HG02759 (cell line): ENCODE data around the gene MKS1.

ENCODE experiments used
- ATAC-seq: cut with Tn5 transposase; IDR thresholded peaks from one replicate; pipeline ENCODE4 v1.9.1; 2021; ENCODE audit warnings: mild to moderate bottlenecking, moderate library complexity; ENCODE audit not compliant: unreplicated experiment

MKS1 gene

DNA sequence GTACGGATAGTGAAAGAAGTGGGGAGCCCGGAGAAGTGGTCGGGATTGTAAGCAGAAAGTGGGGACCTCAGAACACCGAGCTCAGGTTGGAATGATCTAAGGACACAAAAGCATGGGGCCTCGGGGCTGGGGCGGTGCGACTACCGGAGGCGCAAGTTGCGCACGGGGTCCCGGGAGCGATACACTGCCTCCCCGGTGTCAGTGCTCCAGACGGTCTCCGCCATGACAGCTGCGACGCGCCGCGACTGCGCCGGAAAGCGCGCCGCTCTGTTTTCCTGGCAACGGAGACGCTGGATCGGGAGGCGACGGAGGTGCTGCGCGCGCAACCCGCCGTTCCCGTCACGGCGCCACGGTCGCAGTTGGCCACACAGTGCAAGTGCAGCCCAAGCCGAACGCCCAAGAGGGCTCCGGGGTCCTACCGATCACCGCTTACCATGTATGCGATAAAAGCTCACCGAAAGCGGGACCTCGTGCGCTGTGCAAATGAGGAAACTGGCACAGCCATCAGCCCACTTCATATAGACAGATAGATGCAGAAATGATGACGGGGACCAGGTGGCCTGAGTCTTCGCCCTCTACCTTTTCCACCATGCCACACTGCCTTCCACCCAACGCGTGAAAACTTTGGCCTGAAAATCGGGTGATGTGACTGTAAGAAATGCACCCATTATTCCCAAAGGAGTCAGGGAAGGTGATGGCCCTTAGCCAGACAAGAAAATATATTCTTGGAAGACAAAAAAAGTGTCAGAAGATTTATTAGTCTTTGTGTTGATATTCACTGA is at the start of gene MKS1:
Gene MKS1, minus strand, starts transcription at position 249 of the 782 bp plus-strand sequence. Its CDS starts 25 bp downstream, at position 224.
- ATAC-seq: peak; percentile 97

DNA sequence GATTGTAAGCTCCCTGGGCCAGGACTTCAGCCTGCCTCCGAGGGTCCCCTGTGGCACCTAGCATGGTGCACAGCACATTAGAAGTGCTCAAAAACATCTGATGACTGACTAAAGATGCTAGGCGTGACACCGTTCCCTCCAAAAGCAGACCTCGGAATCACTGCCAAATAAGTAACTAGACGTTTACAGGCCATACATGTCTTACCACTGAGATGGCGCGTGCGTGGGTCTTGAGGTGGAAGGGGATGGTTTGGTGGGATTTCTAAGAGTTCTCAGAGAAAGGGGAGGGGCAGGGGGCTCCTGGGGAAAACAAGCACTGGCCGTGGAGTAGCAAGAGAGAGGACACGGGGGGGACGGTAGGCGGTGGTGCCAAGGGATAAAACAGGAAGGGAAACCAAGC is 49.3 kb upstream of the MKS1 start:
- ATAC-seq: no peak

DNA sequence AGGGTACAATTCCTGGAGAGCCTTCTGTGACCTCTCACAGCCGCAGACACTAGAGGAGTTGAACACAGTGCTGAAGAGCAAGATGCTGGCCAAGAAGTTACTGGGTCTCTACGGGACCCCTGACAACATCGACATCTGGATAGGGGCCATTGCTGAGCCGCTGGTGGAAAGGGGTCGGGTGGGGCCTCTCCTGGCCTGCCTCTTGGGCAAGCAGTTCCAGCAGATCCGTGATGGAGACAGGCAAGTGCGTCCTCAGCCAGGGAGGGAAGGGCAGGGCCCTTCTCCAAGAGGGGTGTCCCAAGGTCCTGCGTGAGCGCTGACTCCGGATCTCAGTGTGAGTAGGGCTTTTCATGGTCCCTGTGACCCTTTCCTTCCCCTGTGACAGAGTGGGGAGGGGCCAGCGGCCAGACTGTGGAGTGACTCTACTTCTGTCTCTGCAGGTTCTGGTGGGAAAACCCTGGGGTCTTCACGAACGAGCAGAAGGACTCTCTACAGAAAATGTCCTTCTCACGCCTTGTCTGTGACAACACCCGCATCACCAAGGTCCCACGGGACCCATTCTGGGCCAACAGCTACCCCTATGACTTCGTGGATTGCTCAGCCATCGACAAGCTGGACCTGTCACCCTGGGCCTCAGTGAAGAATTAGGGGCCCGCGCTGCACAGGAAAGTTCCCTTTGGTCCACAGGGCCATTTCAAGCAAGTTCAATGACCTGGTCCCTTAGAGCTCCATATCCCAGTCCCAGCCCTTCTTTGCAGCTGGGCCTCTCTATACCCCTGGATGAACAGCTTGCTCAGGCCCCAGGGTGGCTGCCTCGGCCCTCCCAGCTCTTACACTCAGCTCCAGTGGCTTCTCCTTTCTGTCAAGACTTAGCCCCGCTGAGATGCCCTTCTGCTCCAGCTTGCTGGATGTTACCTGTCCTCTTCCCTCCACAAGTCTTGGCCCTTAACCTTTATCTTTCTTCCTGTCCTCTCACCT is 48.6 kb upstream of the MKS1 start:
- no peak for ATAC-seq

DNA sequence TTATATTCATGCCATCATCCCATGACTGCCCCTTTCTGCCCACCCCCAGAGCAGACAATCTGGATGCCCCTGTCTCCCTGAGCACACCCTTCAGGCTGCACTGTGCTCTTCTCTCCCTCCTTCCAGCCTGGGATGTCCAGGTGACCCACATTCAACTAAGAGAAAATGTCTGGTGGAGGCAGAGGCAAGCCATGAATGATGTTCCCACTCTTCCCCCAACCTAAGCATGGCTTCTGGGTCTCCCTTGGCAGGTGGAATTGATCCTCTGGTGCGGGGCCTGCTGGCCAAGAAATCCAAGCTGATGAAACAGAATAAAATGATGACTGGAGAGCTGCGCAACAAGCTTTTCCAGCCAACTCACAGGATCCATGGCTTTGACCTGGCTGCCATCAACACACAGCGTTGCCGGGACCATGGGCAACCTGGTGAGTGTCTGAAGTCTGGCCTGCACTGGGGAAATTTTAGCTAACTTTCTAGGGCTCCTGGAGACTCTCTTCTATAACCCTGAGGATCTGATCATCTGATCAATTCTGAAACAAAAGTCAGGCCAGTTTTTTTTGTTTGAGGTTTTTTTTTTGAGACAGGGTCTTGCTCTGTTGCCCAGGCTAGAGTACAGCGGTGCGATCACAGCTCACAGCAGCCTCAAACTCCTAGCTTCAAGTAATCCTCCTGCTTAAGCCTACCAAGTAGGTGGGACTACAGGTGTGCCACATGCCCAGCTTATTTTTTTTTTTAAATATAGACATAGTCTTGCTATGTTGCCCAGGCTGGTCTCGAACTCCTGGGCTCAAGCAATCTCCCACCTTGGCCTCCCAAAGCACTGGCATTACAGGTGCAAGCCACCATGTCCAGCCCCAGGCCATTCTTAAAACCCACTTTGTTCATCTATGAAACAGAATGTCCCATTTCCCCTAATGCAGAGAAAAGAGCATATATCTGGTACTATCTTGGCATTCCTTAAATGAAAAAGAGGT is 47.1 kb upstream of the MKS1 start:
- ATAC-seq: no peak

DNA sequence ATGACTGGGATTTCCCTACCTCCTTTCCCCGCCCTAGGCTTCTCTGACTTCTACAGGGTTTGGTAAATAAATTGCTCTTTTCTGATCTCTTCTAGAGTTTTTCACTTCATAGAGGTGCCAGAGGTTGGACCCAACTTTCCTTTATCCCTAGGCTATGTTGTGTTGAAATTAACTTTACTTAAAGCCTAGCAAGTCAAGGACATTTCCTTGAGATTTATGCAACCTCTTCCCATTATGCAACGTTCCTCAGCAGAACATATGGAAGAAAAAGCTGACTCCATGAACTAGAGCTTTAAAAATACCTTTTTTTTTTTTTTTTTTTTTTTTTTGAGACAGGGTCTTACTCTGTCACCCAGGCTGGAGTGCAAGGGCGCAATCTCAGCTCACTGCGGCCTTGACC is 46.2 kb upstream of the MKS1 start:
- no peak for ATAC-seq

DNA sequence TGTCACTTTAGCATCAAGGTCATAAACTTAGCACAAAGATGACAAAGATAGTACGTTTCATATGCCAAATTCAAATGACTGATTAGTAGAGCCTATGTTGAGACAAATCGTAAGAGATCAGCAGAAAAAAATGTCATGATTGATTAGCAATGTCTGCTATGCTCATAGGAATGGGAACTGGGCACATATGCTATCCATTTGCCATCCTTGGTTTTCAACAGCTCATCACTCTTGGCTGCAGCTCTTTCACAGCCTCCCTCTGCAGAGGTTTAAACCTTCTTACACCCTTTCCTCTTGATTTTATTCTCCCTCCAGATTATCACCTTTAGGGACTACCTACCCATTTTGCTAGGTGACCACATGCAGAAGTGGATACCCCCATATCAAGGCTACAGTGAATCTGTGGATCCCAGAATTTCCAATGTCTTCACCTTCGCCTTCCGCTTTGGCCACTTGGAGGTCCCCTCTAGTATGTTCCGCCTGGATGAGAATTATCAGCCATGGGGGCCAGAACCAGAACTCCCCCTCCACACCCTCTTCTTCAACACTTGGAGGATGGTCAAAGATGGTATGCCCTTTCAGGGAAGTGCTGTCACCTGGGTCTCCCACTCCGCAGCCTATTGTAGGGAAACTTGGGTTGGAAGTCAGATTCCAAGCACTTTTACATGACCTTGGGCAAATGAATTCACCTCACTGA is 45.5 kb upstream of the MKS1 start:
- no peak for ATAC-seq

DNA sequence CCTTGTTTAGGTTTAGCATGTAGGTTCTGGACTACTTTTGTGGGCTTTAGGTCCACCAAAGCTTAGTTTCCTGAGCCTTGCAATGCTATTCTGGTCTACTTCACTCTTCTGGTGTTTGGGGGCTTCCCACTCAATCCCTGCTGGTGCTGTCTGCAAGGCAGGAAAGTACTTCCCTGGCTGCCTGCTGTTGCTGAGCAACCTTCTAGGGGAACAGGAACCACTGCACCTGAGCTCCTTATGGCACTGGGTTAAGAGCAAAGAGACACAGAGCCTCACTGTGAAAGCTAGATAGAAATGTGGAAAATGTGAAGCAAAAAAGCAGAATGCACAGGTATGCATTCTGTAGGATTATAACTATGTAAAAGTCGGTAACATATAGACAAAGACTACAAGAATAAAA is 44.7 kb upstream of the MKS1 start:
- no peak for ATAC-seq

DNA sequence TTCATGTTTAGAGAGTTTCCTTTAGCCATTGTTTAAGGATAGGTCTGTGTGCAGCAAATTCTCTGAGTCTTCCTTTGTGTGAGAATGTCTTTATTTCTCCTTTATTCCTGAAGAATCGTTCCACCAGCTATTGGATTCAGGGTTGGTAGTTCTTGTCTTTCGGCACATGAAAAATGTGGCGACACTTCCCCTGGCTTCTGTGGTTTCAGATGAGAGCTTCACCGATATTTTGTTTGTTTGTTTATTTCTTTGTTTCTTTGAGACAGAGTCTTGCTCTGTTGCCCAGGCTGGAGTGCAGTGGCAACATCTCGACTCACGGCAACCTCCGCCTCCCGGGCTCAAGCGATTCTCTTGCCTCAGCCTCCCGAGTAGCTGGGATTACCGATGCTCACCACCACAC is 43.1 kb upstream of the MKS1 start:
- no peak for ATAC-seq

DNA sequence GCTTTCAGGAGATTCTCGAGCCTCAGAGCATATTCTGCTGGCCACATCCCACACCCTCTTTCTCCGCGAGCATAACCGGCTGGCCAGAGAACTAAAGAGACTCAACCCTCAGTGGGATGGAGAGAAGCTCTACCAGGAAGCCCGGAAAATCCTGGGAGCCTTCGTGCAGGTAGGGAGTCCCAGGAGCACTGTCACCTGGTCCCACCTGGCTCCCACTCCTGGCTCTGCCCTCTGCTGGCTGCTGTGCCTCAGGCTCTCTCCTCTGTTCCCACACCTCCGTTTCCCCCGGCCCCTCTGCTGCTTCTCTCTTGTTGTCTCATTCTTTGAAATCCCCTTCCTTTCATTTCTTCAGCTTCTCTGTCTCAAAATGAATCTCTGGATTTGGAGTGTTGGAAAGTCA is 35.7 kb upstream of the MKS1 start:
- ATAC-seq: no peak

DNA sequence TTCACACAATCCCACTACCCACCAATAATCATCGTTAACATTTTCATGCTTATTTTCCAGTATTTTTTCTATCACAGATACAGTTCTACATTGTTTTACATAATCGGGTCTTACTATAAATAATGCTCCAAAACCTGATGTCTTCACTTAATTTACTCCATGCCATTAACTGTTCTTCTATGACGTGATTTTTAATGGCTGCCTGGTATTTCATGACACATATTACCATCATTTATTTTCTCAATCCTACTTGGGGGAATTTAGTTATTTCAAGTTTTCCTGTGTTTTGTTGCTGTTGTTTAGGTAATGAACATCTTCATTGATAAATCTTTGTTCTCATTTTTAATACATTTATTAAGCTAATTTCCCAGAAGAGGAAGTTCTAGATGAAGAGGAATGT is 34.0 kb upstream of the MKS1 start:
- no peak for ATAC-seq

DNA sequence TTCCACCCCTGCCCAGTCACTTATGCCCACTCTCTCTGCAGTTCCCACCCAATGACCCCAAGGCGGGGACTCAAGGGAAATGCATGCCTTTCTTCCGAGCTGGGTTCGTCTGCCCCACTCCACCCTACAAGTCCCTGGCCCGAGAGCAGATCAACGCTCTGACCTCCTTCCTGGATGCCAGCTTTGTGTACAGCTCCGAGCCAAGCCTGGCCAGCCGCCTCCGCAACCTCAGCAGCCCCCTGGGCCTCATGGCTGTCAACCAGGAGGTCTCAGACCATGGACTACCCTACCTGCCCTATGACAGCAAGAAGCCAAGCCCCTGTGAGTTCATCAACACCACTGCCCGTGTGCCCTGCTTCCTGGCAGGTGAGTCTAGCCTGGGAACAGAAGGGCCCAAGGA is 33.1 kb upstream of the MKS1 start:
- no peak for ATAC-seq

DNA sequence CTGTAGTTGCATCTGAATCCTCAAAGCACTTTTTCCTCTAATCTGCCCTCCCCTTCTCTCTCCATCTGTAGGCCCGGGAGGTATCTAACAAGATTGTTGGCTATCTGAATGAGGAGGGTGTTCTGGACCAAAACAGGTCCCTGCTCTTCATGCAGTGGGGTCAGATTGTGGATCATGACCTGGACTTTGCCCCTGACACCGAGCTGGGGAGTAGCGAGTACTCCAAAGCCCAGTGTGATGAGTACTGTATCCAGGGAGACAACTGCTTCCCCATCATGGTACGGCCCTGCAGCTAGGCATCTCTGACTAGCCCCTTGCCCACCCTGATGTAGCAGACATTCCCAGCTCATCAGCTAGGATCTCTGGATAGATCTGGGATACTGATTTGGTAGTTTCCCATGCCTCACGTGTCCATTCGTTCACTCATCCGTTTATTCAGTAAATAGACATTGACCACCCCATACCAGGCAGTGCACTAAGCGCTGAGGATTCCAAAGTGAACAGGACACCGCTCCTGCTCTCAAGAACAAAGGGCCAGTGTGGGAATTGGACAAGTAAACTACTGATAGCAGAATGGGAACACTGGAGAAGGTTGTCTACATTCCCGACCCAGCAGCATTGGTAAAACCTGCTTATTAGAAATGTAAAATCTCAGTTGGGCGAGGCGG is 31.4 kb upstream of the MKS1 start:
- no peak for ATAC-seq

DNA sequence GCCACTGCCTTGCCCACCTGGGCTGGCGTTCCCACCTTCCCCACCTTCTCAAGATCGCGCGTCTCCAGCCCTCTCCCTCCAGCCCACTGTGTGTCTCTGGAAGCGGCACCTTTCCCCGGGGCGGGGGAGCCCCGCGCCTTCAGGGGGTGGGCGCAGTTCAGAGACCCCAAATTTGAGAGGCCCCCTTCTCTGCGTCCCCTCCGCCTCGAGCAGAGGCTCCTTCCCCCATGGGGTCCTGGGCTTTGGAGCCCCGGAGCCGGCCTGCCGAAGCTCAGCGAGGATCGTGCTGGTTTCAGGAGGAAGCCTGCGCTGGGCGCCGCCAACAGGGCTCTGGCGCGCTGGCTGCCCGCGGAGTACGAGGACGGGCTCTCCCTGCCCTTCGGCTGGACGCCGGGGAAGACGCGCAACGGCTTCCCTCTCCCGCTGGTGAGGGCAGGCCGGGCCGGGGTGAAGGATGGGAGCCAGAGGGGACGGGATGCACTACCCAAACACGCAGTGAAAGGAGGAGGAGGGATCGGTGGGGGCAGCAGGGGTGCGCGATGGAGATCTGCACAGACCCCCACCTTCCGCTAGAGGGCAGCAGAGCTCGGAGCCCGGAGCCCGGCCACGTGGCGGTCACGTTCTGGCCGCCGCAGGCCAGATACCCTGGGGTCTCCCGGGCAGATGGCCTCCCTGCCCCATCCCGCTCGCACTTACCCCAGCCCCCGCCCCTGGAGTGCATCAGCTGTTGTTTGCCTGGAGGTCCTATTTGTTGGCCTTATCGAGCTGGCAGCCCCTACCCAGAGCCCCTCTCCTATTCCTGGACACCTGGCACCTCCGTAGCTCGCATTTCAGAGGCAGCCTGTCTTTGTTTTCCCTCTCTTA is 30.4 kb upstream of the MKS1 start:
- no peak for ATAC-seq

DNA sequence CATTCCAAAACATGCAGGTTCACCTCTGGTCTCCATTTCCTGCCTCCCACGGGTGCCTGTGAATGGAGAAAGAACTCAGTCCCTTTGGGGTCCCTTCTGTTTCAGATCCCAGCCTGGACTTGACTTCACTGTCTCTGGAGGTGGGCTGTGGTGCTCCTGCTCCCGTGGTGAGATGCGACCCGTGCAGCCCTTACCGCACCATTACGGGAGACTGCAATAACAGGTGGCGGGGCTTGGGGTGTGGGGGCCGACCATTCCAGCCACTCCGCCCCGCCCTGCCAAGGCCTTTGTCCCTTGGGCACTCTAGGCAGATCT is 29.9 kb upstream of the MKS1 start:
- ATAC-seq: no peak

DNA sequence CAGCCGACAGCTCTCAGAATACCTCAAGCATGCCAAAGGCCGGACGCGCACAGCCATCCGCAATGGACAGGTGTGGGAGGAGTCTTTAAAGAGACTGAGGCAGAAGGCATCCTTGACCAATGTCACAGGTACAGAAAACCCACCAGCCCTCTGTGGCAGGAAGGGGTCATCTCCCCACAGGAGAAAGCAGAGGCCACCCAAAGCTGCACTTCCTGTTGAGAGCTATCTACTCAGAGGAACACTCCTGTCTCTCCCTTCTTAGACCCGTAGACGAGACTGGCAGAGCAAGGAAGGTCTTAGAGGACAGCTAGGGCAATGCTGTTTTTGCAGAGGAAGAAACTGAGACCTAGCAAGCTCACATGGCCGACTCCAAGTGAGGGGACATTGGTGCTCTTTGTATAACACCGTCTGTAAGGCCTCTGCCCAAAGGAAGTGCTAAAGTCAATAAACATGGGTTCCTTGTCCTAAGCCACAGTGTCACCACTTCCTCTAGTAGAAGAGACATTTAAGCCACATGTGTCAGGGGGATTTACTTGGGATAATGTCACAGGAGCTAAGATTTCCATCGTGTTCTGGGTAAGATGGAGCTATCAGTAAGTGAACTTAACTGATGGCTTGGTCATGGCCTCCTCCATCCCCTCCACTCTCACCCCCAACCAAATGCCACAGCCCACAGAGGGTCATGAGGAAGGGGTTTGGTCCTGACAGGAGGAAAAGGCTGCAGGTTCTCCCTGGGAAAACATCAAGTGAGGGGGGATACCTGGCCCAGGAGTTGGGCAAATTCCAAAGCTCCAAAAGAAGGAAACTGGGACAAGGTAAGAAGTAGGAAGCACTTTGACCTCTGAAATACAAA is 28.7 kb upstream of the MKS1 start:
- ATAC-seq: no peak

DNA sequence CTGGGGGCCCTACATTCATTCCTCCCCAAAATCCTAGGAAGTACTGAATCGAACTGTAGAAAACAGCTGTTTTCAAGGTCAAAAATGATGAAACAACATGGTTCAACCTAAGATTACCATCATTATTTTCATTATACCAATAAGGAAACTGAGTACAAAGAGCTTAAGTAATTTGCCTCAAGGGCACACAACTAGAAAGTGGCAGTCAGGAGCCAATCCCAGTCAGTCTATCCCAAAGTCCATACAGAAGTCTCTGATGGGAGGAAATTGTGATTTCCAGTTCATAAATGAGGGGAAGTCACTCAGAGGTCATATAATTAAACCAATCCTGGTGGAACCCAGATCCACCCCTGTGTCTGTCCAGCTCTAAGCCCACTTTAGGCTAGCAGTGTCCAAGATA is 27.7 kb upstream of the MKS1 start:
- ATAC-seq: no peak

DNA sequence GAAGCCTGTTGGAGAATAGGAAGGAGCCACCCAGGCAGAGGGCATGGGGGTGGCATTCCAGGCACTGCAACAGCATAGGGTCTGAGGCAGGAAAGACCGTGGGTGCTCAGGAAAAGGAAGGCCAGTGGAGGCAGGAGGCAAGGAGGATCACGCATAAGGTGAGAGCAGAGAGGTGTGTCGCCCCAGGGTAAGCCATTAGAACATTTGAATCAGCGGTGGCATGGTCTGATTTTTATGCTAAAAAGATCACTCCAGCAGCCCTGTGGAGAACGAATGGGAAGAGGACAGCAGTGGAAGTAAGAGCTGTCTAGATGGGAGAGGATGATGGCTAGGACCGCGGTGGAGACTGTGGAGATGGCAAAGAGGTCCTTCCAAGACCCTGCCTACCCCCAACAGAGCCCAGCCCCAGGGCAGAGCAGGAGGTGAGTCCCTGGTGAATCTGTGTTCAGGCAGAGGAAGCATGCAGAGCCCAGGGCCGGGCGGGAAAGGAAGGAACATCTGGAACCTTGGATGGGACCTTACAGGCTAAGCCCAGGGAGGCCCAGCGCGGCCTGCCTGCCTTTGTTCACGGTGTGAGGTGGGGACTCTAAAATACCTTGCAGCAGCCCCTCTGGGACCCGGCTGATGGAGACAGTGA is 27.2 kb upstream of the MKS1 start:
- no peak for ATAC-seq
